Left ventricle myocardium inferior (tissue), 1 donor: Measurements from ENCODE around the gene MT1G. TPM values are rescaled to one million over a fixed set of nuclear protein-coding genes. Genes with fewer than 3 reads are reported as not detected.
A peak's percentile ranks its signal among the peaks of the same experiment; 100 is the strongest.
"Not testable (repeated sequence)": the region's sequence is repeated elsewhere in the genome, so short reads cannot be mapped to it uniquely, and the experiment has no call there.

Source experiments
- DNase-seq: peaks from one replicate; pipeline ENCODE4 v3.0.0-alpha.2; 2020
- H3K27ac ChIP-seq: fragments of 200-600 bp; replicated peaks from 2 replicates; pipeline ENCODE4 v1.8.0; 2021
- H3K27me3 ChIP-seq: fragments of 200-600 bp; 2 replicates; pipeline ENCODE4 v1.8.0; 2021; ENCODE audit warnings: low read depth
- H3K36me3 ChIP-seq: fragments of 200-600 bp; 2 replicates; pipeline ENCODE4 v1.8.0; 2021
- H3K4me1 ChIP-seq: fragments of 200-600 bp; 2 replicates; pipeline ENCODE4 v1.8.0; 2021
- H3K4me3 ChIP-seq: fragments of 200-600 bp; 2 replicates; pipeline ENCODE4 v1.8.0; 2021; ENCODE audit warnings: mild to moderate bottlenecking, moderate library complexity
- H3K9me3 ChIP-seq: fragments of 200-600 bp; replicated peaks from 2 replicates; pipeline ENCODE4 v1.8.0; 2021
- CTCF ChIP-seq: fragments of 200-600 bp; IDR thresholded peaks from 2 replicates; pipeline ENCODE4 v1.8.0; 2021; ENCODE audit warnings: antibody characterized with exemption, mild to moderate bottlenecking, borderline replicate concordance
- intact Hi-C: fragments of 100-400 bp; cut with micrococcal nuclease; formaldehyde crosslinking; loops from one replicate; pipeline ENCODE4 v1.11.0; 2022
- total RNA-seq: library from RNA; stranded (reverse); fragmentation: NEBNext Ultra II Directional; extraction: Animal tissue kit (Norgen Biotek cat#: 25700); gene quantifications from one replicate; pipeline ENCODE4 v1.2.1, GENCODE V29; 2021
- donor health status: DM: no; HTN: yes; CAD: no; lungs with severe emphysema.

The MT1G gene
- total RNA-seq, 1 donor from 2014 or later, result not detected

- no peak for DNase-seq
- Histone ChIP-seq H3K4me1 (peaks cover 22% of the 10 kb centered on the region), H3K27ac (no peak overlapping the region), H3K36me3 (no peaks in the 10 kb centered on the region), H3K4me3 (no peak overlapping the region), H3K9me3 (no peaks in the 10 kb centered on the region), H3K27me3 (peaks cover 77% of the 10 kb centered on the region)
- TF ChIP-seq CTCF, result peak; percentile 77
- intact Hi-C loops, result no loop called here
Observed at GRCh38 chr16:56673921-56674320, 6.1 kb upstream of the MT1G start.

GRCh38 chr16:56672761-56673536 lies 5.1 kb upstream of the MT1G start:
- H3K4me3 ChIP-seq, result no peak overlapping the region
- H3K27ac ChIP-seq, result no peak overlapping the region
- no peaks in the 10 kb centered on the region for H3K9me3 ChIP-seq
- no peaks in the 10 kb centered on the region for H3K36me3 ChIP-seq
- no peak for TF ChIP-seq CTCF
- peaks cover 22% of the 10 kb centered on the region for H3K4me1 ChIP-seq
- H3K27me3 ChIP-seq, result peaks cover 87% of the 10 kb centered on the region
- intact Hi-C loops, result no loop called here
- no peak for DNase-seq

GRCh38 chr16:56672171-56672570 lies 4.3 kb upstream of the MT1G start:
- H3K27me3 ChIP-seq, result peaks cover 95% of the 10 kb centered on the region
- intact Hi-C loops, result not testable (repeated sequence)

GRCh38 chr16:56671691-56672090 lies 3.8 kb upstream of the MT1G start:
- intact Hi-C loops, H3K27ac ChIP-seq, H3K4me3 ChIP-seq, DNase-seq, H3K9me3 ChIP-seq, H3K36me3 ChIP-seq: not testable (repeated sequence)
- peaks cover 96% of the 10 kb centered on the region for H3K27me3 ChIP-seq
- H3K4me1 ChIP-seq, result peaks cover 28% of the 10 kb centered on the region

More at GRCh38 chr16:56672171-56672570, 4.3 kb upstream of the MT1G start:
- peaks cover 28% of the 10 kb centered on the region for H3K4me1 ChIP-seq
- H3K9me3 ChIP-seq, DNase-seq, H3K27ac ChIP-seq, H3K36me3 ChIP-seq, H3K4me3 ChIP-seq: not testable (repeated sequence)

GRCh38 chr16:56670620-56670934 lies 2.7 kb upstream of the MT1G start:
- Histone ChIP-seq H3K36me3 (no peaks in the 10 kb centered on the region), H3K27ac (no peak overlapping the region), H3K4me3 (no peak overlapping the region), H3K27me3 (peaks cover 96% of the 10 kb centered on the region), H3K9me3 (no peaks in the 10 kb centered on the region), H3K4me1 (peaks cover 20% of the 10 kb centered on the region)
- TF ChIP-seq CTCF, result no peak
- intact Hi-C loops, result no loop called here
- no peak for DNase-seq

GRCh38 chr16:56669840-56670619 lies 2.2 kb upstream of the MT1G start:
- Histone ChIP-seq H3K36me3 (no peaks in the 10 kb centered on the region), H3K27ac (no peak overlapping the region), H3K4me1 (peaks cover 18% of the 10 kb centered on the region), H3K9me3 (no peaks in the 10 kb centered on the region), H3K4me3 (peak overlapping the region; percentile 34), H3K27me3 (peaks cover 96% of the 10 kb centered on the region)
- intact Hi-C loops, result no loop called here
- TF ChIP-seq CTCF, result no peak
- no peak for DNase-seq
